OCI-LY3 (cell line): Measurements from ENCODE around the gene MYOF.

Source experiments
- CTCF ChIP-seq: fragments of 200-600, 300-600 bp; sonication (generic); IDR thresholded peaks from 2 replicates; pipeline ENCODE4 v1.5.1; 2014; ENCODE audit warnings: antibody characterized with exemption, low read length, low read depth
- EZH2phosphoT487 ChIP-seq: fragments of 200-600 bp; shearing (Covaris generic); IDR thresholded peaks from 2 replicates; pipeline ENCODE4 v1.6.1; 2018; ENCODE audit warnings: antibody characterized with exemption, mixed run types, low read depth

- TF ChIP-seq CTCF (no peak), EZH2phosphoT487 (no peak)
Measured at GRCh38 chr10:93461807-93462178, 20.3 kb downstream of the MYOF start.
